MM.1S (cell line): Measurements from ENCODE around the gene JAKMIP2.

ENCODE experiments used
- CTCF ChIP-seq: fragments of 300-600 bp; sonication (generic); IDR thresholded peaks from 2 replicates; pipeline ENCODE4 v1.5.1; 2016; ENCODE audit warnings: antibody characterized with exemption, low read length, mixed read lengths
- EZH2 ChIP-seq: fragments of 300-600 bp; sonication (generic); optimal IDR thresholded peaks from 2 replicates; pipeline ENCODE3; 2017; ENCODE audit warnings: low read depth, mild to moderate bottlenecking, antibody characterized with exemption, low read length, mixed read lengths
- EZH2phosphoT487 ChIP-seq: fragments of 300-600 bp; sonication (generic); IDR thresholded peaks from 2 replicates; pipeline ENCODE4 v1.6.1; 2018; ENCODE audit warnings: antibody characterized with exemption, low read length

GRCh38 chr5:147751156-147751830, 31.2 kb downstream of the JAKMIP2 start:
- no peak for TF ChIP-seq CTCF
- no peak for TF ChIP-seq EZH2phosphoT487
- no peak for TF ChIP-seq EZH2
